ENCODE data around the gene CLIP3.

- TF ChIP-seq CTCF (conservative IDR thresholded peaks at IDR 0.05; ENCODE audit: low read depth, low read length) (peak; percentile 60), EZH2 (IDR thresholded peaks at IDR 0.05; ENCODE audit: borderline replicate concordance, low read depth, low read length, poor library complexity, severe bottlenecking) (no peak)
Observed at GRCh38 chr19:36054119-36054732, 21.6 kb upstream of the CLIP3 start, which contains the start of gene THAP8.

Data from A673 (cell line).